K562 (cell line): ENCODE data around the gene MBNL1. TPM values are rescaled to one million over a fixed set of nuclear protein-coding genes. Genes with fewer than 3 reads are reported as not detected.

Experiments used
- ATAC-seq: fragments of 200-7000 bp; cut with Tn5 transposase; 3 replicates; pipeline ENCODE4 v1.9.1; 2020; ENCODE audit warnings: moderate library complexity
- BruUV-seq: library from RNA; stranded (reverse); fragments of 400-500 nt; replicated peaks from 2 replicates; lab custom pipeline; 2021; lab: Mats Ljungman, UMichigan
- CTCF ChIA-PET: fragments of 300-600 bp; formaldehyde crosslinking; extraction: SDS; loops from one replicate; lab custom pipeline; 2021; ENCODE audit warnings: low intra/inter-chr PET ratio; lab: Yijun Ruan, JAX
- POLR2A ChIA-PET: fragments of 300-600, 350-650 bp; sonication (Branson Sonifier 250); formaldehyde crosslinking; extraction: SDS; loops from one replicate; lab custom pipeline; 2021; ENCODE audit warnings: antibody characterized with exemption, inconsistent platforms; lab: Yijun Ruan, JAX
- DNase-seq, 4 experiments: peaks; one replicate each; pipeline versions ENCODE4 v3.0.0 to v3.0.0-alpha.2; 2011 to 2018; ENCODE audit warnings: low spot score in 3 of 4, mixed read lengths in 3 of 4; ENCODE audit errors: extremely low read depth in 1 of 4
- FAIRE-seq: peaks from 2 replicates; lab custom pipeline; 2011; peaks lifted over from hg19 to GRCh38; lab: Jason Lieb, UNC
- H2AFZ ChIP-seq: 2 replicates; pipeline ENCODE4 v1.6.0; 2011; ENCODE audit warnings: low read depth, low read length, control low read depth, inconsistent platforms
- H3K27ac ChIP-seq: fragments of 200-600 bp; 3 replicates; pipeline ENCODE4 v1.8.0; 2011; ENCODE audit warnings: low read depth, mild to moderate bottlenecking, control low read depth, inconsistent platforms, low read length, moderate library complexity, mixed read lengths; ENCODE audit errors: extremely low read depth
- H3K27me3 ChIP-seq, 2 experiments: fragments of 300-600 bp in 1 of 2; 2 replicates in 1 of 2; 3 replicates in 1 of 2; pipeline versions ENCODE4 v1.6.0 to v1.8.0; 2011; ENCODE audit warnings: inconsistent platforms in 2 of 2, low read length in 2 of 2, mild to moderate bottlenecking in 1 of 2, mixed read lengths in 1 of 2, moderate library complexity in 1 of 2; ENCODE audit not compliant: control insufficient read depth in 2 of 2, insufficient read depth in 2 of 2
- H3K36me3 ChIP-seq: fragments of 300-600 bp; 3 replicates; pipeline ENCODE4 v1.8.0; 2011; ENCODE audit warnings: mild to moderate bottlenecking, low read length, inconsistent platforms; ENCODE audit not compliant: control insufficient read depth, insufficient read depth
- H3K4me1 ChIP-seq, 2 experiments: fragments of 200-600 bp in 1 of 2; replicated peaks in 1 of 2; 2 replicates in 1 of 2; 3 replicates in 1 of 2; pipeline versions ENCODE4 v1.5.1 to v1.8.0; 2011; ENCODE audit warnings: inconsistent platforms in 2 of 2, low read length in 2 of 2, mild to moderate bottlenecking in 1 of 2, mixed read lengths in 1 of 2, moderate library complexity in 1 of 2; ENCODE audit not compliant: control insufficient read depth in 2 of 2, insufficient read depth in 2 of 2
- H3K4me2 ChIP-seq: 2 replicates; pipeline ENCODE4 v1.6.1; 2011; ENCODE audit warnings: low read length, control low read depth, inconsistent platforms, mixed read lengths; ENCODE audit not compliant: insufficient read depth
- H3K4me3 ChIP-seq: fragments of 200-600 bp; sonication (generic), shearing (Covaris generic); 2 replicates; pipeline ENCODE4 v1.5.1; 2016; ENCODE audit warnings: control low read depth, inconsistent platforms
- H3K79me2 ChIP-seq: fragments of 200-600 bp; 3 replicates; pipeline ENCODE4 v1.8.0; 2011; ENCODE audit warnings: low read length, inconsistent platforms; ENCODE audit not compliant: control insufficient read depth, insufficient read depth
- H3K9ac ChIP-seq, 2 experiments: 2 replicates each; pipeline versions ENCODE4 v1.6.0 to v1.6.1; 2011; ENCODE audit warnings: low read depth in 2 of 2, low read length in 2 of 2, control low read depth in 1 of 2, inconsistent platforms in 1 of 2, mild to moderate bottlenecking in 1 of 2, mixed read lengths in 1 of 2; ENCODE audit not compliant: insufficient read depth in 1 of 2
- H3K9me1 ChIP-seq: one replicate; pipeline ENCODE4 v1.6.0; 2011; ENCODE audit warnings: inconsistent platforms, mild to moderate bottlenecking, low read length, moderate library complexity; ENCODE audit not compliant: control insufficient read depth, insufficient read depth
- H3K9me3 ChIP-seq: replicated peaks from 2 replicates; pipeline ENCODE4 v1.5.1; 2011; ENCODE audit warnings: low read depth, low read length, inconsistent platforms; ENCODE audit not compliant: control insufficient read depth, insufficient read depth
- H4K20me1 ChIP-seq: replicated peaks from 2 replicates; pipeline ENCODE4 v1.6.1; 2011; ENCODE audit warnings: low read length, inconsistent platforms, mixed read lengths; ENCODE audit not compliant: control insufficient read depth, insufficient read depth
- BCOR ChIP-seq: fragments of 450-650 bp; IDR thresholded peaks from 2 replicates; pipeline ENCODE4 v1.6.1; 2016
- C11orf30 ChIP-seq: fragments of 450-650 bp; IDR thresholded peaks from 2 replicates; pipeline ENCODE4 v1.6.1; 2016; ENCODE audit warnings: low read depth, mild to moderate bottlenecking
- MAFK ChIP-seq: IDR thresholded peaks from 2 replicates; pipeline ENCODE4 v1.6.1; 2011; ENCODE audit warnings: low read length, improper control_type of control experiment
- MCM3 ChIP-seq: fragments of 450-650 bp; IDR thresholded peaks from 2 replicates; pipeline ENCODE4 v1.6.1; 2016
- NCOA6 ChIP-seq: fragments of 450-650 bp; IDR thresholded peaks from 2 replicates; pipeline ENCODE4 v1.6.1; 2017; ENCODE audit warnings: mild to moderate bottlenecking
- PCBP2 ChIP-seq: fragments of 200-400 bp; formaldehyde crosslinking; IDR thresholded peaks from 2 replicates; pipeline ENCODE4 v1.6.1; 2018; ENCODE audit warnings: low read length, low read depth, mild to moderate bottlenecking, moderate library complexity; ENCODE audit not compliant: poor library complexity, severe bottlenecking
- RFX1 ChIP-seq: fragments of 450-650 bp; IDR thresholded peaks from 2 replicates; pipeline ENCODE4 v1.6.1; 2016; ENCODE audit warnings: mild to moderate bottlenecking, moderate library complexity
- SMAD4 ChIP-seq: fragments of 250-450 bp; sonication (Bioruptor Pico); conservative IDR thresholded peaks from 2 replicates; pipeline ENCODE4 v1.8.0; 2021; ENCODE audit warnings: inconsistent platforms, mild to moderate bottlenecking, moderate library complexity
- SPI1 ChIP-seq: IDR thresholded peaks from 2 replicates; pipeline ENCODE4 v1.6.1; 2011; ENCODE audit warnings: low read depth, low read length, control low read depth, borderline replicate concordance
- SRSF7 ChIP-seq: fragments of 200-400 bp; formaldehyde crosslinking; optimal IDR thresholded peaks from 2 replicates; pipeline ENCODE3; 2017; ENCODE audit warnings: mild to moderate bottlenecking, low read depth, low read length
- ZNF780A ChIP-seq: fragments of 250-450 bp; sonication (Bioruptor Pico); IDR thresholded peaks from 2 replicates; pipeline ENCODE4 v1.5.0; 2021; ENCODE audit warnings: mild to moderate bottlenecking
- WGBS: fragments of 100-300 bp; shearing (Covaris generic); methylation state at CpG from one replicate; pipeline ENCODE4 v1.1.6; 2016; ENCODE audit warnings: low coverage, mixed read lengths; ENCODE audit not compliant: insufficient coverage; ENCODE audit errors: missing lambda C conversion rate; 5-methylcytosine and 5-hydroxymethylcytosine counted together
- in situ Hi-C: fragments of 300-500 bp; cut with MboI; formaldehyde crosslinking; loops from 4 replicates; pipeline ENCODE4 v1.15.0; 2018; ENCODE audit warnings: inconsistent platforms, mixed read lengths
- intact Hi-C: fragments of 100-400 bp; cut with micrococcal nuclease; formaldehyde crosslinking; loops from 2 replicates; pipeline ENCODE4 v1.14.2; 2022
- polyA plus RNA-seq, 8 experiments: library from polyadenylated mRNA; depleted of rRNA in 4 of 8; stranded (reverse) in 5 of 8; unstranded in 3 of 8; fragments of >200 nt; fragmentation: Nextera tagmentation in 2 of 8; fragmentation: Illumina TruSeq in 1 of 8; extraction: Ambion mirVana in 2 of 8; extraction: Trizol in 1 of 8; gene quantifications; 2 replicates each; pipeline versions ENCODE4 v1.2.1 to v1.2.3, GENCODE V29; 2011 to 2014; ENCODE audit warnings: inconsistent platforms in 1 of 8, missing spikeins in 1 of 8
- total RNA-seq, 7 experiments: library from RNA; depleted of rRNA in 6 of 7; stranded (reverse); fragments of >200 nt in 6 of 7; fragmentation: Illumina TruSeq in 2 of 7; extraction: Trizol in 2 of 7; gene quantifications; 2 replicates each; pipeline versions ENCODE4 v1.2.1 to v1.2.3, GENCODE V29; 2011 to 2021; ENCODE audit warnings: low replicate concordance in 1 of 7
- TF ChIP-seq, protein P1 (sequence below): sonication (generic); formaldehyde crosslinking; IDR thresholded peaks from 2 replicates; pipeline ENCODE4 v1.8.0; 2022; ENCODE audit warnings: mild to moderate bottlenecking, missing genetic modification reagents
- TF ChIP-seq, protein P2 (sequence below), 3 experiments: fragments of 200-800 bp in 1 of 3; sonication (Bioruptor generic) in 1 of 3; sonication (generic) in 1 of 3; formaldehyde crosslinking in 1 of 3; IDR thresholded peaks; 2 replicates each; pipeline versions ENCODE4 v1.6.1 to v1.8.0; 2016 to 2022; ENCODE audit warnings: mild to moderate bottlenecking in 2 of 3, missing compliant biosample characterization in 2 of 3, missing genetic modification characterization in 2 of 3, missing genetic modification reagents in 1 of 3
- TF ChIP-seq, protein P3 (sequence below): sonication (generic); formaldehyde crosslinking; IDR thresholded peaks from 2 replicates; pipeline ENCODE4 v1.8.0; 2022; ENCODE audit warnings: mild to moderate bottlenecking, missing genetic modification reagents
- TF ChIP-seq, protein P4 (sequence below): fragments of 250-450 bp; sonication (Bioruptor Pico); IDR thresholded peaks from 2 replicates; pipeline ENCODE4 v1.5.0; 2021; ENCODE audit warnings: mild to moderate bottlenecking, moderate library complexity

MBNL1 gene
- total and polyA plus RNA-seq, 9 of the 15 experiments (the other 6 are each of a cell fraction or from before 2014, with no cell fraction given) = 70.3 to 243 (median 220) TPM

DNA sequence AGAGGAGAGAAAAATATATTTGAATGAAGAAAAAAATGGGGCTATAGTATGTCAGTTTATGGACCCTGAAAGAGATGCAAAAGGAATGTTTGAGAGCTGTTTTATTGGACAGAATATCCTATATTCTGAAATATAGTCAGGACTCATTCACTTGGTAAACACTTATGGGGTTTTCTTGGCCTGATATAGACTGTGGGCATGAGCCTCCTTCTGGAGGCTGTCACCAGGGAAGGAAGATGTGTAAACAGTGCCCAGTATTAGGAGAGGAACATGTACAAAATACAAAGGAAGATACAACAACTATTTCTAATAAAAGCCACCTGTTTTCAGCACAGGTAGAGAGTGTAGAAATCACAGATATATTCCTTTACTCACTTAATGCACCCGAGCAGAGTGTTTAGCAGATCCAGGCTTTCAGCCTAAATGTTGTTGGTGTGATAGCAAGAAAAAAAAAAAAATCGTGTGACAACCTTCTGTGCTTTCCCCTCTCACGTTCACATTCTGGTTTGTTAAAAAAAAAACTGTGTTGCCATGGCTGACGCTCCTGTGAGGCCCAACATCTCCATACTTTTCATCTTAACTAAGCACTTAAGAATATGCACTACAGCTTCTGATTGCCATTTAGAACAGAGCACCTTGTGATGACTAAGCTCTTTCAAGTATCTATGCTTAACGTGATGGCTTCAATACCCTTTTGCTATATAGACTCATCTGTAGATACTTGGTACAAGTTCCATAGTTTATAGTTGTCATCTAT is 134.1 kb downstream of the MBNL1 start:
- intact Hi-C loops = no loop called here
- POLR2A ChIA-PET = interaction anchor here (0.6 to 1.6 kb wide), 4 partner anchors 11 to 223 kb away, joined by 3 to 4 read pairs (median 4); no protein-coding TSS in a partner anchor
- H3K27ac ChIP-seq = peak overlapping the region; percentile 45; the same call in 1 of the 3 replicates
- TF ChIP-seq ZNF780A (CRISPR knock-in tag) (no peak), MAFK (peak; percentile 51; the same call in 1 of the 2 replicates), RFX1 (peak; percentile 17; the same call in 1 of the 2 replicates), MCM3 (no peak), PCBP2 (no peak), SPI1 (no peak), BCOR (no peak), SMAD4 (CRISPR knock-in tag) (no peak), C11orf30 (peak; percentile 88), NCOA6 (no peak), SRSF7 (no peak)
- TF ChIP-seq, protein P1, sequence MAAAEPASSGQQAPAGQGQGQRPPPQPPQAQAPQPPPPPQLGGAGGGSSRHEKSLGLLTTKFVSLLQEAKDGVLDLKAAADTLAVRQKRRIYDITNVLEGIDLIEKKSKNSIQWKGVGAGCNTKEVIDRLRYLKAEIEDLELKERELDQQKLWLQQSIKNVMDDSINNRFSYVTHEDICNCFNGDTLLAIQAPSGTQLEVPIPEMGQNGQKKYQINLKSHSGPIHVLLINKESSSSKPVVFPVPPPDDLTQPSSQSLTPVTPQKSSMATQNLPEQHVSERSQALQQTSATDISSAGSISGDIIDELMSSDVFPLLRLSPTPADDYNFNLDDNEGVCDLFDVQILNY (CRISPR knock-in tag) = no peak
- TF ChIP-seq, protein P2, sequence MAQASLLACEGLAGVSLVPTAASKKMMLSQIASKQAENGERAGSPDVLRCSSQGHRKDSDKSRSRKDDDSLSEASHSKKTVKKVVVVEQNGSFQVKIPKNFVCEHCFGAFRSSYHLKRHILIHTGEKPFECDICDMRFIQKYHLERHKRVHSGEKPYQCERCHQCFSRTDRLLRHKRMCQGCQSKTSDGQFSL (CRISPR knock-in tag; IDR thresholded peaks at IDR 0.05) = no peak
- TF ChIP-seq, protein P2 (tag; IDR thresholded peaks at IDR 0.05) = no peak
- TF ChIP-seq, protein P3, sequence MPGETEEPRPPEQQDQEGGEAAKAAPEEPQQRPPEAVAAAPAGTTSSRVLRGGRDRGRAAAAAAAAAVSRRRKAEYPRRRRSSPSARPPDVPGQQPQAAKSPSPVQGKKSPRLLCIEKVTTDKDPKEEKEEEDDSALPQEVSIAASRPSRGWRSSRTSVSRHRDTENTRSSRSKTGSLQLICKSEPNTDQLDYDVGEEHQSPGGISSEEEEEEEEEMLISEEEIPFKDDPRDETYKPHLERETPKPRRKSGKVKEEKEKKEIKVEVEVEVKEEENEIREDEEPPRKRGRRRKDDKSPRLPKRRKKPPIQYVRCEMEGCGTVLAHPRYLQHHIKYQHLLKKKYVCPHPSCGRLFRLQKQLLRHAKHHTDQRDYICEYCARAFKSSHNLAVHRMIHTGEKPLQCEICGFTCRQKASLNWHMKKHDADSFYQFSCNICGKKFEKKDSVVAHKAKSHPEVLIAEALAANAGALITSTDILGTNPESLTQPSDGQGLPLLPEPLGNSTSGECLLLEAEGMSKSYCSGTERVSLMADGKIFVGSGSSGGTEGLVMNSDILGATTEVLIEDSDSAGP (CRISPR knock-in tag) = no peak
- TF ChIP-seq, protein P4, sequence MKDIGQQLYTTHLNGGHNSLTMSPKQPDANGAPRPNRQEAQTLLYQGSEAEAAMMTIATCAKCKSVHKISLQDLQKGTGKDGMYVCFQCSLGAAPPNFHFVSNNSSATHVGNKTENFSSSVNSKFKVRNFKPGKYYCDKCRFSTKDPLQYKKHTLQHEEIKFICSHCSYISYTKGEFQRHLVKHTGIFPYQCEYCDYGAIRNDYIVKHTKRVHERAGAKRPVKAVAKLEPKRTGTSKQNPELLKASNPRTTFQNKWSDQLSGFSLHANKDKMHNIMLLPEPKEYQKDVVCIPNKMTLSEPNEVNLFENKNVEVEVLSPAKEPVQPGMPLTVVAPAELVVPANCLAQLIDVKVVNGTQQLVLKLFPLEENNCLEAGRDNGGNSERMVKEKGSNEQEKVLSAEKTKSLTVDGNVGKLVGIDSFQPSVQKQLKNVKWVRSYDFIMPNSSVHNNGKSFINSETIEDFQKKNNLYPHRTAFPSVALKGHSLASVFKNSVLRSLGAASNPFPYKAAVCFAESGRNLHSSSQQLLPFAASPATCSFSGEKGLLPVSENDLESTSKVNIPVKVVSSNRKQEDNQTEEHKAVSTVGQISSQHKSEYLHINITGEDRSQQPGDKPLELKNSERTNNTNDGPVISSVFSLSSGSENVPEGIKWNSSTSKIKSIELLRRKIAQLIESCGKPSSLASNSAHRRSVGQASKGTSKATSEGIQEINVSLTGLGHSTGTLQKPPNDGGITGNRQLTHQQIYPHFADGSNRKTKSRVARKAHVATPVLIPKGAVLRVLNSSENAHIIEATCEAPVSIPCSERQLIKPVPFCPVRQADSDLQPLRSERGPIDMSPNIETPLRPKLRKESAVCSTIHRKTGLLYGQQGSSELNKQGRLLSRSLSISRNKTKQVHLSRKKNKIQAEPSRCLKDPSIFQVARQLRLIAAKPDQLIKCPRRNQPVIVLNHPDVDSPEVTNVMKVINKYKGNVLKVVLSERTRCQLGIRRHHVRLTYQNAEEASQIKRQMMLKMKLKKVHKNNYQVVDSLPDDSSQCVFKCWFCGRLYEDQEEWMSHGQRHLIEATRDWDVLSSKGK (CRISPR knock-in tag) = no peak

More for the DNA sequence above, 134.1 kb downstream of the MBNL1 start:
- CTCF ChIA-PET = interaction anchor here (0.6 kb wide), 1 partner anchor 1640 kb away, joined by 3 read pairs; no protein-coding TSS in a partner anchor
- Histone ChIP-seq H3K4me2 (no peak overlapping the region; the same call in 1 of the 2 replicates), H3K79me2 (peaks cover 99% of the 10 kb centered on the region), H3K9me3 (no peaks in the 10 kb centered on the region), H3K4me3 (no peak overlapping the region), H3K36me3 (peaks cover 31% of the 10 kb centered on the region), H3K27me3 (no peaks in the 10 kb centered on the region), H3K9me1 (no peaks in the 10 kb centered on the region), H3K9ac (no peak overlapping the region), H2AFZ (no peak overlapping the region), H4K20me1 (peaks cover 8% of the 10 kb centered on the region), H3K4me1 (peaks cover 0 to 30% of the 10 kb centered on the region in 2 experiments; a peak in 3 of 5 replicates)
- no TSS peak for BruUV-seq
- 18% methylated on average over 5 of the region's 5 CpGs for WGBS
- in situ Hi-C loops = no loop called here
- ATAC-seq (peak; percentile 72), FAIRE-seq (no peak), DNase-seq (peak in 1 of 4 experiments; percentile 27)
